Endothelial cell of umbilical vein (primary cell): ENCODE measurements around the gene AUTS2. TPM values are rescaled to one million over a fixed set of nuclear protein-coding genes. Genes with fewer than 3 reads are reported as not detected.

Experiments used
- BruUV-seq: library from RNA; stranded (reverse); fragments of 400-500 nt; replicated peaks from 2 replicates; lab custom pipeline; 2021; lab: Mats Ljungman, UMichigan
- CTCF ChIA-PET: fragments of 300-600, 350-600 bp; sonication (Branson Sonifier 250); formaldehyde crosslinking; loops from one replicate; lab custom pipeline; 2021; ENCODE audit warnings: antibody characterized with exemption, inconsistent platforms; lab: Charles Lee
- POLR2A ChIA-PET: fragments of 300-600, 350-600 bp; sonication (Branson Sonifier 250); formaldehyde crosslinking; loops from one replicate; lab custom pipeline; 2021; ENCODE audit warnings: antibody characterized with exemption, inconsistent platforms; lab: Charles Lee
- DNase-seq: peaks from one replicate; pipeline ENCODE4 v3.0.0-alpha.2; 2011; ENCODE audit warnings: low read depth, low spot score
- FAIRE-seq: peaks from 2 replicates; lab custom pipeline; 2011; peaks lifted over from hg19 to GRCh38; lab: Jason Lieb, UNC
- H2AFZ ChIP-seq: 2 replicates; pipeline ENCODE4 v1.6.0; 2012; ENCODE audit warnings: low read depth, low read length, control low read depth, inconsistent platforms
- H3K27ac ChIP-seq: 2 replicates; pipeline ENCODE4 v1.5.1; 2011; ENCODE audit warnings: low read depth, mild to moderate bottlenecking, control low read depth, low read length, moderate library complexity; ENCODE audit not compliant: insufficient read depth
- H3K27me3 ChIP-seq, 2 experiments: 2 replicates each; pipeline versions ENCODE4 v1.6.0 to v1.6.1; 2011; ENCODE audit warnings: low read length in 2 of 2, mixed read lengths in 1 of 2; ENCODE audit not compliant: control insufficient read depth in 2 of 2, insufficient read depth in 2 of 2
- H3K36me3 ChIP-seq, 2 experiments: 2 replicates in 1 of 2; 3 replicates in 1 of 2; pipeline ENCODE4 v1.5.1; 2011; ENCODE audit warnings: low read length in 2 of 2, mild to moderate bottlenecking in 1 of 2, moderate library complexity in 1 of 2; ENCODE audit not compliant: control insufficient read depth in 2 of 2, insufficient read depth in 2 of 2; ENCODE audit errors: extremely low read depth in 1 of 2
- H3K4me1 ChIP-seq: 3 replicates; pipeline ENCODE4 v1.5.1; 2011; ENCODE audit warnings: mild to moderate bottlenecking, low read length; ENCODE audit not compliant: control insufficient read depth, insufficient read depth; ENCODE audit errors: extremely low read depth
- H3K4me2 ChIP-seq: 2 replicates; pipeline ENCODE4 v1.6.1; 2011; ENCODE audit warnings: low read length, control low read depth, mixed read lengths; ENCODE audit not compliant: insufficient read depth
- H3K4me3 ChIP-seq, 3 experiments: fragments of 200-600 bp in 1 of 3; sonication (generic), shearing (Covaris generic) in 1 of 3; replicated peaks in 1 of 3; 2 replicates each; pipeline ENCODE4 v1.5.1; 2011 to 2016; ENCODE audit warnings: control low read depth in 3 of 3, low read length in 3 of 3, mild to moderate bottlenecking in 2 of 3, inconsistent platforms in 1 of 3, low read depth in 1 of 3, moderate library complexity in 1 of 3; ENCODE audit not compliant: insufficient read depth in 1 of 3
- H3K79me2 ChIP-seq: 2 replicates; pipeline ENCODE4 v1.6.0; 2012; ENCODE audit warnings: low read length, inconsistent platforms; ENCODE audit not compliant: control insufficient read depth, insufficient read depth
- H3K9ac ChIP-seq: replicated peaks from 2 replicates; pipeline ENCODE3; 2011; ENCODE audit warnings: low read length, control low read depth; ENCODE audit not compliant: insufficient read depth; ENCODE audit errors: extremely low read depth
- H3K9me1 ChIP-seq: replicated peaks from 3 replicates; pipeline ENCODE4 v1.6.0; 2011; ENCODE audit warnings: mild to moderate bottlenecking, low read length; ENCODE audit not compliant: control insufficient read depth, insufficient read depth; ENCODE audit errors: extremely low read depth
- H3K9me3 ChIP-seq: replicated peaks from 2 replicates; pipeline ENCODE4 v1.5.1; 2012; ENCODE audit warnings: low read length, inconsistent platforms; ENCODE audit not compliant: control insufficient read depth, insufficient read depth
- H4K20me1 ChIP-seq: replicated peaks from 2 replicates; pipeline ENCODE3; 2011; ENCODE audit warnings: mild to moderate bottlenecking, low read length; ENCODE audit not compliant: control insufficient read depth, insufficient read depth; ENCODE audit errors: extremely low read depth
- CTCF ChIP-seq, 2 donors: IDR thresholded peaks; 1 replicate in 1 of 2; 2 replicates in 1 of 2; pipeline ENCODE4 v1.5.1; 2011; ENCODE audit warnings: low read length in 2 of 2, mild to moderate bottlenecking in 2 of 2, moderate library complexity in 2 of 2, control low read depth in 1 of 2, inconsistent platforms in 1 of 2, low read depth in 1 of 2; ENCODE audit not compliant: insufficient read depth in 1 of 2; ENCODE audit errors: extremely low read depth in 1 of 2
- EZH2 ChIP-seq: IDR thresholded peaks from 2 replicates; pipeline ENCODE4 v1.6.1; 2012; ENCODE audit warnings: borderline replicate concordance, low read depth, mild to moderate bottlenecking, moderate library complexity, low read length, inconsistent platforms; ENCODE audit not compliant: severe bottlenecking
- FOS ChIP-seq: IDR thresholded peaks from 2 replicates; pipeline ENCODE4 v1.6.1; 2011; ENCODE audit warnings: mild to moderate bottlenecking, low read length, moderate library complexity, borderline replicate concordance; ENCODE audit not compliant: insufficient read depth
- GATA2 ChIP-seq: IDR thresholded peaks from 2 replicates; pipeline ENCODE4 v1.7.0; 2011; ENCODE audit warnings: low read depth, mild to moderate bottlenecking, moderate library complexity, mixed read lengths, low read length; ENCODE audit not compliant: insufficient read length, insufficient read depth
- JUN ChIP-seq: IDR thresholded peaks from 2 replicates; pipeline ENCODE4 v1.6.1; 2011; ENCODE audit warnings: borderline replicate concordance, low read depth; ENCODE audit not compliant: insufficient read length, insufficient read depth
- MAX ChIP-seq: IDR thresholded peaks from 2 replicates; pipeline ENCODE4 v1.6.1; 2011; ENCODE audit not compliant: insufficient read depth, insufficient read length
- MYC ChIP-seq: IDR thresholded peaks from one replicate; pipeline ENCODE4 v1.6.1; 2011; ENCODE audit warnings: mild to moderate bottlenecking, low read depth, low read length
- POLR2A ChIP-seq: IDR thresholded peaks from 2 replicates; pipeline ENCODE4 v1.6.1; 2012; ENCODE audit warnings: low read depth, mild to moderate bottlenecking, control low read depth, low read length
- POLR2AphosphoS5 ChIP-seq: IDR thresholded peaks from 2 replicates; pipeline ENCODE4 v1.6.1; 2012; ENCODE audit warnings: low read depth, mild to moderate bottlenecking, control low read depth, low read length, moderate library complexity; ENCODE audit not compliant: insufficient read depth
- dilution Hi-C: fragments of 300-500 bp; cut with MboI; formaldehyde crosslinking; loops from one replicate; pipeline ENCODE4 v1.15.0; 2019; ENCODE audit warnings: low sequenced_read_pairs; ENCODE audit not compliant: extremely low pct_ligation_motif_present
- intact Hi-C: fragments of 100-400 bp; cut with micrococcal nuclease; formaldehyde crosslinking; loops from one replicate; pipeline ENCODE4 v1.10.0; 2022
- polyA plus RNA-seq, 4 experiments: library from polyadenylated mRNA; depleted of rRNA in 3 of 4; stranded (reverse) in 3 of 4; unstranded in 1 of 4; fragments of >200 nt; gene quantifications; 2 replicates each; pipeline versions ENCODE4 v1.2.1 to v1.2.3, GENCODE V29; 2011 to 2012; ENCODE audit warnings: missing spikeins in 1 of 4
- total RNA-seq: library from RNA; stranded (reverse); gene quantifications from 2 replicates; pipeline ENCODE4 v1.2.3, GENCODE V29; 2021

AUTS2 gene
- total and polyA plus RNA-seq, 2 donors (not counting 3 experiments of a cell fraction or from before 2014, with no cell fraction given) = 0.59 to 8.0 TPM

GRCh38 chr7:70720191-70720873, 1122.1 kb downstream of the AUTS2 start:
- TF ChIP-seq JUN (no peak), POLR2A (no peak), EZH2 (no peak), MYC (no peak), POLR2AphosphoS5 (no peak), FOS (no peak), CTCF (IDR thresholded peaks at IDR 0.05; ENCODE audit: extremely low read depth in 1 of 2, insufficient read depth in 1 of 2, low read depth in 1 of 2, low read length in 2 of 2) (no peak), MAX (no peak), GATA2 (no peak)
- H3K4me1 ChIP-seq = no peaks in the 10 kb centered on the region
- H3K79me2 ChIP-seq = no peaks in the 10 kb centered on the region
- dilution Hi-C loops = no loop called here
- POLR2A ChIA-PET = no interaction called here
- intact Hi-C loops = no loop called here
- FAIRE-seq = no peak
- no peak for DNase-seq
- no peak overlapping the region for H3K9ac ChIP-seq
- H3K27me3 ChIP-seq = no peaks in the 10 kb centered on the region
- H3K27ac ChIP-seq = no peak overlapping the region
- no peak overlapping the region for H3K4me3 ChIP-seq
- CTCF ChIA-PET = no interaction called here
- no peaks in the 10 kb centered on the region for H4K20me1 ChIP-seq
- H2AFZ ChIP-seq = no peak overlapping the region
- no peaks in the 10 kb centered on the region for H3K36me3 ChIP-seq
- no peaks in the 10 kb centered on the region for H3K9me1 ChIP-seq
- no peaks in the 10 kb centered on the region for H3K9me3 ChIP-seq
- BruUV-seq = no TSS peak
- H3K4me2 ChIP-seq = no peak overlapping the region
